HCT116 (cell line): ENCODE data around the gene GALNT13. TPM values are rescaled to one million over a fixed set of nuclear protein-coding genes. Genes with fewer than 3 reads are reported as not detected.

Experiments used
- ATAC-seq: fragments of 200-7000 bp; cut with Tn5 transposase; 2 replicates; pipeline ENCODE4 v1.9.1; 2020; ENCODE audit warnings: mild to moderate bottlenecking, moderate library complexity
- BruUV-seq: library from RNA; stranded (reverse); fragments of 400-500 nt; replicated peaks from 2 replicates; lab custom pipeline; 2021; lab: Mats Ljungman, UMichigan
- CTCF ChIA-PET: fragments of 300-600 bp; sonication (Branson Sonifier 250); formaldehyde crosslinking; loops from one replicate; lab custom pipeline; 2021; ENCODE audit warnings: antibody characterized with exemption; lab: Charles Lee
- POLR2A ChIA-PET: fragments of 300-600, 350-600 bp; sonication (Branson Sonifier 250); formaldehyde crosslinking; loops from one replicate; lab custom pipeline; 2021; ENCODE audit warnings: antibody characterized with exemption; lab: Charles Lee
- RAD21 ChIA-PET, 2 experiments: fragments of 300-600 bp; sonication (Branson Sonifier 250); formaldehyde crosslinking; loops; one replicate each; lab custom pipeline; 2023; ENCODE audit warnings: low total read pairs in 2 of 2; ENCODE audit not compliant: uncharacterized antibody in 2 of 2, unreplicated experiment in 2 of 2, low non-redundant PET in 1 of 2; lab: Charles Lee
- DNase-seq: peaks from one replicate; pipeline ENCODE4 v3.0.0-alpha.2; 2010; ENCODE audit warnings: low read depth, low spot score
- H2AFZ ChIP-seq: fragments of 200-600 bp; shearing (Covaris generic), sonication (generic); 2 replicates; pipeline ENCODE4 v1.6.1; 2017; ENCODE audit warnings: low read depth, mixed run types, mixed read lengths, antibody characterized with exemption, low read length; ENCODE audit not compliant: poor library complexity, severe bottlenecking
- H3K27ac ChIP-seq: 2 replicates; pipeline ENCODE4 v1.5.1; 2012; ENCODE audit warnings: low read depth, low read length
- H3K27me3 ChIP-seq: fragments of 200-600 bp; sonication (generic); 2 replicates; pipeline ENCODE4 v1.6.1; 2016; ENCODE audit warnings: mixed run types, low read length, mixed read lengths; ENCODE audit not compliant: insufficient read depth
- H3K36me3 ChIP-seq, 2 experiments: fragments of 200-500 bp in 1 of 2; fragments of 200-600 bp in 1 of 2; sonication (Bioruptor generic) in 1 of 2; sonication (generic) in 1 of 2; 2 replicates each; pipeline versions ENCODE4 v1.5.1 to v1.6.1; 2014 to 2016; ENCODE audit warnings: low read length in 2 of 2, inconsistent platforms in 1 of 2, mixed read lengths in 1 of 2, mixed run types in 1 of 2; ENCODE audit not compliant: insufficient read depth in 2 of 2, control insufficient read depth in 1 of 2
- H3K4me1 ChIP-seq, 2 experiments: fragments of 200-600 bp in 1 of 2; sonication (generic) in 1 of 2; 2 replicates each; pipeline versions ENCODE4 v1.5.1 to v1.6.1; 2012 to 2017; ENCODE audit warnings: low read length in 2 of 2, inconsistent platforms in 1 of 2, mild to moderate bottlenecking in 1 of 2, mixed read lengths in 1 of 2, mixed run types in 1 of 2, moderate library complexity in 1 of 2; ENCODE audit not compliant: insufficient read depth in 2 of 2, control insufficient read depth in 1 of 2
- H3K4me2 ChIP-seq: fragments of 200-600 bp; sonication (generic); 2 replicates; pipeline ENCODE4 v1.6.1; 2017; ENCODE audit warnings: mixed run types, low read length, mixed read lengths
- H3K4me3 ChIP-seq, 2 experiments: fragments of 200-600 bp in 1 of 2; sonication (generic) in 1 of 2; replicated peaks in 1 of 2; 2 replicates each; pipeline ENCODE4 v1.5.1; 2011 to 2016; ENCODE audit warnings: low read length in 2 of 2, control low read depth in 1 of 2, low read depth in 1 of 2, mild to moderate bottlenecking in 1 of 2, mixed read lengths in 1 of 2, mixed run types in 1 of 2
- H3K79me2 ChIP-seq: fragments of 200-600 bp; sonication (generic); 2 replicates; pipeline ENCODE4 v1.6.1; 2017; ENCODE audit warnings: mild to moderate bottlenecking, mixed run types, low read length, moderate library complexity, mixed read lengths; ENCODE audit not compliant: insufficient read depth
- H3K9ac ChIP-seq: fragments of 200-600 bp; sonication (generic); 2 replicates; pipeline ENCODE4 v1.6.1; 2016; ENCODE audit warnings: low read length, mixed read lengths
- H3K9me2 ChIP-seq: fragments of 200-600 bp; sonication (generic), shearing (Covaris generic); 2 replicates; pipeline ENCODE4 v1.6.1; 2017; ENCODE audit warnings: mixed run types, mild to moderate bottlenecking, moderate library complexity; ENCODE audit not compliant: insufficient read depth
- H3K9me3 ChIP-seq, 2 experiments: fragments of 200-500 bp in 1 of 2; fragments of 200-600 bp in 1 of 2; sonication (Bioruptor generic) in 1 of 2; sonication (generic) in 1 of 2; 2 replicates each; pipeline ENCODE4 v1.6.1; 2014 to 2017; ENCODE audit warnings: low read length in 2 of 2, mixed read lengths in 2 of 2, inconsistent platforms in 1 of 2, low read depth in 1 of 2, mild to moderate bottlenecking in 1 of 2, mixed run types in 1 of 2, moderate library complexity in 1 of 2; ENCODE audit not compliant: control insufficient read depth in 1 of 2, insufficient read depth in 1 of 2
- H4K20me1 ChIP-seq: fragments of 200-600 bp; sonication (generic), shearing (Covaris generic); 2 replicates; pipeline ENCODE4 v1.6.1; 2017; ENCODE audit warnings: mixed run types, mild to moderate bottlenecking, moderate library complexity; ENCODE audit not compliant: insufficient read depth
- CBX3 ChIP-seq: IDR thresholded peaks from 2 replicates; pipeline ENCODE4 v1.6.1; 2012; ENCODE audit warnings: low read depth
- FOSL1 ChIP-seq: IDR thresholded peaks from 2 replicates; pipeline ENCODE4 v1.6.1; 2012; ENCODE audit warnings: low read depth
- SRF ChIP-seq: IDR thresholded peaks from 2 replicates; pipeline ENCODE4 v1.6.1; 2012; ENCODE audit warnings: low read depth
- TCF7L2 ChIP-seq: IDR thresholded peaks from 2 replicates; pipeline ENCODE4 v1.7.0; 2011; ENCODE audit warnings: borderline replicate concordance, inconsistent platforms; ENCODE audit not compliant: insufficient read depth, insufficient read length; ENCODE audit errors: extremely low read depth
- ZBTB33 ChIP-seq: IDR thresholded peaks from 2 replicates; pipeline ENCODE4 v1.6.1; 2011; ENCODE audit warnings: mild to moderate bottlenecking, low read length, moderate library complexity; ENCODE audit not compliant: insufficient replicate concordance; ENCODE audit errors: extremely low read depth
- ZNF274 ChIP-seq: fragments of 200-500 bp; sonication (Bioruptor generic); IDR thresholded peaks from 2 replicates; pipeline ENCODE4 v1.6.1; 2014; ENCODE audit warnings: mild to moderate bottlenecking, low read depth, low read length, inconsistent platforms
- intact Hi-C: fragments of 100-400 bp; cut with micrococcal nuclease; formaldehyde crosslinking; loops from 2 replicates; pipeline ENCODE4 v1.10.0; 2022
- total RNA-seq: library from RNA; stranded (reverse); gene quantifications from one replicate; pipeline ENCODE4 v1.2.1, GENCODE V29; 2021; ENCODE audit not compliant: unreplicated experiment

Gene GALNT13
- total RNA-seq, 1 experiment from 2014 or later = 0.44 TPM

GRCh38 chr2:153872311-153873051, 759 bp downstream of the GALNT13 start:
- Histone ChIP-seq H3K27ac (no peak overlapping the region), H3K4me3 (no peak overlapping the region), H3K9me3 (no peaks in the 10 kb centered on the region), H3K9me2 (no peaks in the 10 kb centered on the region), H3K4me1 (no peaks in the 10 kb centered on the region), H4K20me1 (no peaks in the 10 kb centered on the region), H3K9ac (no peak overlapping the region), H2AFZ (no peak overlapping the region), H3K79me2 (no peaks in the 10 kb centered on the region), H3K4me2 (no peak overlapping the region), H3K27me3 (no peaks in the 10 kb centered on the region), H3K36me3 (no peaks in the 10 kb centered on the region)
- ChIA-PET CTCF (no interaction called here), POLR2A (no interaction called here), RAD21 (no interaction called here)
- no TSS peak for BruUV-seq
- DNase-seq (no peak), ATAC-seq (no peak)
- TF ChIP-seq CBX3 (no peak), SRF (no peak), ZBTB33 (no peak), FOSL1 (no peak), TCF7L2 (no peak), ZNF274 (no peak)
- intact Hi-C loops = loop anchor here (5.0 kb wide), 1 partner anchor 505 kb away; no protein-coding TSS in a partner anchor
